K562 (cell line): ENCODE results near the gene GDPD2. TPM values are rescaled to one million over a fixed set of nuclear protein-coding genes. Genes with fewer than 3 reads are reported as not detected.

Source experiments
- BACH1 ChIP-seq: fragments of 200-800 bp; sonication (Bioruptor generic); IDR thresholded peaks from 2 replicates; pipeline ENCODE4 v1.6.1; 2016; ENCODE audit warnings: missing genetic modification characterization, missing compliant biosample characterization
- E2F3 ChIP-seq: fragments of 250-450 bp; sonication (Bioruptor Pico); IDR thresholded peaks from 2 replicates; pipeline ENCODE4 v1.4.0; 2020; ENCODE audit warnings: mild to moderate bottlenecking
- FOXK1 ChIP-seq: sonication (generic); formaldehyde crosslinking; IDR thresholded peaks from 2 replicates; pipeline ENCODE4 v1.8.0; 2022; ENCODE audit warnings: missing genetic modification reagents, mild to moderate bottlenecking, borderline replicate concordance
- PCBP2 ChIP-seq: fragments of 200-400 bp; formaldehyde crosslinking; IDR thresholded peaks from 2 replicates; pipeline ENCODE4 v1.6.1; 2018; ENCODE audit warnings: low read length, low read depth, mild to moderate bottlenecking, moderate library complexity; ENCODE audit not compliant: poor library complexity, severe bottlenecking
- SAP30 ChIP-seq: fragments of 200-600 bp; sonication (generic); IDR thresholded peaks from 2 replicates; pipeline ENCODE4 v1.6.1; 2012; ENCODE audit warnings: borderline replicate concordance, low read depth, mild to moderate bottlenecking, moderate library complexity, low read length, control low read depth, inconsistent platforms; ENCODE audit not compliant: insufficient read depth, poor library complexity, severe bottlenecking
- TAF7 ChIP-seq: fragments of 450-650 bp; IDR thresholded peaks from 2 replicates; pipeline ENCODE4 v1.6.1; 2016; ENCODE audit warnings: missing genetic modification characterization, missing compliant biosample characterization
- TGIF2 ChIP-seq: sonication (generic); formaldehyde crosslinking; IDR thresholded peaks from 2 replicates; pipeline ENCODE4 v1.8.1; 2022; ENCODE audit warnings: mild to moderate bottlenecking, missing genetic modification reagents, moderate library complexity
- polyA plus RNA-seq, 8 experiments: library from polyadenylated mRNA; depleted of rRNA in 4 of 8; stranded (reverse) in 5 of 8; unstranded in 3 of 8; fragments of >200 nt; fragmentation: Nextera tagmentation in 2 of 8; fragmentation: Illumina TruSeq in 1 of 8; extraction: Ambion mirVana in 2 of 8; extraction: Trizol in 1 of 8; gene quantifications; 2 replicates each; pipeline versions ENCODE4 v1.2.1 to v1.2.3, GENCODE V29; 2011 to 2014; ENCODE audit warnings: inconsistent platforms in 1 of 8, missing spikeins in 1 of 8
- total RNA-seq, 7 experiments: library from RNA; depleted of rRNA in 6 of 7; stranded (reverse); fragments of >200 nt in 6 of 7; fragmentation: Illumina TruSeq in 2 of 7; extraction: Trizol in 2 of 7; gene quantifications; 2 replicates each; pipeline versions ENCODE4 v1.2.1 to v1.2.3, GENCODE V29; 2011 to 2021; ENCODE audit warnings: low replicate concordance in 1 of 7
- TF ChIP-seq, protein P1 (sequence below): fragments of 450-650 bp; formaldehyde crosslinking; IDR thresholded peaks from 2 replicates; pipeline ENCODE4 v1.4.0; 2020; ENCODE audit warnings: mild to moderate bottlenecking, moderate library complexity
- TF ChIP-seq, protein P2 (sequence below), 2 experiments: fragments of 450-650 bp; formaldehyde crosslinking in 1 of 2; IDR thresholded peaks; 2 replicates each; pipeline versions ENCODE4 v1.4.0 to v1.6.1; 2014 to 2020; ENCODE audit warnings: mild to moderate bottlenecking in 2 of 2, borderline replicate concordance in 1 of 2, low read depth in 1 of 2
- TF ChIP-seq, protein P3 (sequence below): fragments of 200-800 bp; sonication (Bioruptor generic); IDR thresholded peaks from 2 replicates; pipeline ENCODE4 v1.6.1; 2017; ENCODE audit warnings: missing genetic modification characterization, missing compliant biosample characterization
- TF ChIP-seq, protein P4 (sequence below): fragments of 150-350 bp; conservative IDR thresholded peaks from 2 replicates; pipeline ENCODE4 v1.6.1; 2014; ENCODE audit warnings: low read length
- TF ChIP-seq, protein P5 (sequence below): fragments of 250-450 bp; sonication (Bioruptor Pico); IDR thresholded peaks from 2 replicates; pipeline ENCODE4 v1.9.0; 2021; ENCODE audit warnings: mild to moderate bottlenecking

Gene GDPD2
- total and polyA plus RNA-seq, 9 of the 15 experiments (the other 6 are each of a cell fraction or from before 2014, with no cell fraction given), result not detected

DNA sequence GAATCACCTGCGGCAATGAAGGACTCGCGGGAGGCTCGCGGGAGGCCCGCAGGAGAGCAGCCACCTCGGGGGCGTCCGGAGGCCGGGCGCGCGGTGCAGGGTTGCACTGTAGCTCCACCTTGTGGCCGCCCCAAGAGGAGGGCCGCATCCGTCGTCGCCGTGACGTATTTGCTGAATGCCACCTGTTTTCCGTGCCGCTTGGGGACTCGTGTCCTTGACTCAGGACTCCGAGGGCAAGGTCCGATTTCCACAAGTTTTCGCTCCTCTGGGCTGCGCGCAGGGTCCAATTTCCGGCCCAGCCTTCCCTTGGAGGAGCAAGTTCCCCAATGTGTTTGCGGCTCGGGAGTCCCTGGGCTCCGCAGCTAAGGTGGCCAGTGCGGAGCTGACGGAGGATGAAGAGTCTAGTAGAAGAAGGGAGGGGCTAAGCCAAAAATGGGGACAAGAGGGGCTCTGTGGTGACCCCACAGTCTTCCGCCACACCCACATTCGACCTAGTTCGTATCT, 10.8 kb downstream of the GDPD2 start (continued):
- no peak for TF ChIP-seq TAF7 (tag)
- TF ChIP-seq, protein P1, sequence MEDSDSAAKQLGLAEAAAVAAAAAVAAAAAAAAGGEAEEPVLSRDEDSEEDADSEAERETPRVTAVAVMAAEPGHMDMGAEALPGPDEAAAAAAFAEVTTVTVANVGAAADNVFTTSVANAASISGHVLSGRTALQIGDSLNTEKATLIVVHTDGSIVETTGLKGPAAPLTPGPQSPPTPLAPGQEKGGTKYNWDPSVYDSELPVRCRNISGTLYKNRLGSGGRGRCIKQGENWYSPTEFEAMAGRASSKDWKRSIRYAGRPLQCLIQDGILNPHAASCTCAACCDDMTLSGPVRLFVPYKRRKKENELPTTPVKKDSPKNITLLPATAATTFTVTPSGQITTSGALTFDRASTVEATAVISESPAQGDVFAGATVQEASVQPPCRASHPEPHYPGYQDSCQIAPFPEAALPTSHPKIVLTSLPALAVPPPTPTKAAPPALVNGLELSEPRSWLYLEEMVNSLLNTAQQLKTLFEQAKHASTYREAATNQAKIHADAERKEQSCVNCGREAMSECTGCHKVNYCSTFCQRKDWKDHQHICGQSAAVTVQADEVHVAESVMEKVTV, result peak; percentile 35; the same call in 1 of the 2 replicates
- TF ChIP-seq TGIF2 (CRISPR knock-in tag), result no peak
- TF ChIP-seq FOXK1 (CRISPR knock-in tag), result no peak
- TF ChIP-seq, protein P2, sequence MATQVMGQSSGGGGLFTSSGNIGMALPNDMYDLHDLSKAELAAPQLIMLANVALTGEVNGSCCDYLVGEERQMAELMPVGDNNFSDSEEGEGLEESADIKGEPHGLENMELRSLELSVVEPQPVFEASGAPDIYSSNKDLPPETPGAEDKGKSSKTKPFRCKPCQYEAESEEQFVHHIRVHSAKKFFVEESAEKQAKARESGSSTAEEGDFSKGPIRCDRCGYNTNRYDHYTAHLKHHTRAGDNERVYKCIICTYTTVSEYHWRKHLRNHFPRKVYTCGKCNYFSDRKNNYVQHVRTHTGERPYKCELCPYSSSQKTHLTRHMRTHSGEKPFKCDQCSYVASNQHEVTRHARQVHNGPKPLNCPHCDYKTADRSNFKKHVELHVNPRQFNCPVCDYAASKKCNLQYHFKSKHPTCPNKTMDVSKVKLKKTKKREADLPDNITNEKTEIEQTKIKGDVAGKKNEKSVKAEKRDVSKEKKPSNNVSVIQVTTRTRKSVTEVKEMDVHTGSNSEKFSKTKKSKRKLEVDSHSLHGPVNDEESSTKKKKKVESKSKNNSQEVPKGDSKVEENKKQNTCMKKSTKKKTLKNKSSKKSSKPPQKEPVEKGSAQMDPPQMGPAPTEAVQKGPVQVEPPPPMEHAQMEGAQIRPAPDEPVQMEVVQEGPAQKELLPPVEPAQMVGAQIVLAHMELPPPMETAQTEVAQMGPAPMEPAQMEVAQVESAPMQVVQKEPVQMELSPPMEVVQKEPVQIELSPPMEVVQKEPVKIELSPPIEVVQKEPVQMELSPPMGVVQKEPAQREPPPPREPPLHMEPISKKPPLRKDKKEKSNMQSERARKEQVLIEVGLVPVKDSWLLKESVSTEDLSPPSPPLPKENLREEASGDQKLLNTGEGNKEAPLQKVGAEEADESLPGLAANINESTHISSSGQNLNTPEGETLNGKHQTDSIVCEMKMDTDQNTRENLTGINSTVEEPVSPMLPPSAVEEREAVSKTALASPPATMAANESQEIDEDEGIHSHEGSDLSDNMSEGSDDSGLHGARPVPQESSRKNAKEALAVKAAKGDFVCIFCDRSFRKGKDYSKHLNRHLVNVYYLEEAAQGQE (IDR thresholded peaks at IDR 0.05; ENCODE audit: borderline replicate concordance), result peak; percentile 55; the same call in 1 of the 2 replicates
- TF ChIP-seq, protein P2 (CRISPR knock-in tag; IDR thresholded peaks at IDR 0.05; ENCODE audit: low read depth), result no peak
- no peak for TF ChIP-seq BACH1
- peak; percentile 25 for TF ChIP-seq SAP30
- TF ChIP-seq, protein P3, sequence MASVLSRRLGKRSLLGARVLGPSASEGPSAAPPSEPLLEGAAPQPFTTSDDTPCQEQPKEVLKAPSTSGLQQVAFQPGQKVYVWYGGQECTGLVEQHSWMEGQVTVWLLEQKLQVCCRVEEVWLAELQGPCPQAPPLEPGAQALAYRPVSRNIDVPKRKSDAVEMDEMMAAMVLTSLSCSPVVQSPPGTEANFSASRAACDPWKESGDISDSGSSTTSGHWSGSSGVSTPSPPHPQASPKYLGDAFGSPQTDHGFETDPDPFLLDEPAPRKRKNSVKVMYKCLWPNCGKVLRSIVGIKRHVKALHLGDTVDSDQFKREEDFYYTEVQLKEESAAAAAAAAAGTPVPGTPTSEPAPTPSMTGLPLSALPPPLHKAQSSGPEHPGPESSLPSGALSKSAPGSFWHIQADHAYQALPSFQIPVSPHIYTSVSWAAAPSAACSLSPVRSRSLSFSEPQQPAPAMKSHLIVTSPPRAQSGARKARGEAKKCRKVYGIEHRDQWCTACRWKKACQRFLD, result no peak
- TF ChIP-seq, protein P4, sequence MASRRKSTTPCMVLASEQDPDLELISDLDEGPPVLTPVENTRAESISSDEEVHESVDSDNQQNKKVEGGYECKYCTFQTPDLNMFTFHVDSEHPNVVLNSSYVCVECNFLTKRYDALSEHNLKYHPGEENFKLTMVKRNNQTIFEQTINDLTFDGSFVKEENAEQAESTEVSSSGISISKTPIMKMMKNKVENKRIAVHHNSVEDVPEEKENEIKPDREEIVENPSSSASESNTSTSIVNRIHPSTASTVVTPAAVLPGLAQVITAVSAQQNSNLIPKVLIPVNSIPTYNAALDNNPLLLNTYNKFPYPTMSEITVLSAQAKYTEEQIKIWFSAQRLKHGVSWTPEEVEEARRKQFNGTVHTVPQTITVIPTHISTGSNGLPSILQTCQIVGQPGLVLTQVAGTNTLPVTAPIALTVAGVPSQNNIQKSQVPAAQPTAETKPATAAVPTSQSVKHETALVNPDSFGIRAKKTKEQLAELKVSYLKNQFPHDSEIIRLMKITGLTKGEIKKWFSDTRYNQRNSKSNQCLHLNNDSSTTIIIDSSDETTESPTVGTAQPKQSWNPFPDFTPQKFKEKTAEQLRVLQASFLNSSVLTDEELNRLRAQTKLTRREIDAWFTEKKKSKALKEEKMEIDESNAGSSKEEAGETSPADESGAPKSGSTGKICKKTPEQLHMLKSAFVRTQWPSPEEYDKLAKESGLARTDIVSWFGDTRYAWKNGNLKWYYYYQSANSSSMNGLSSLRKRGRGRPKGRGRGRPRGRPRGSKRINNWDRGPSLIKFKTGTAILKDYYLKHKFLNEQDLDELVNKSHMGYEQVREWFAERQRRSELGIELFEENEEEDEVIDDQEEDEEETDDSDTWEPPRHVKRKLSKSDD, result no peak
- TF ChIP-seq PCBP2, result no peak
- TF ChIP-seq E2F3 (CRISPR knock-in tag), result no peak
- TF ChIP-seq, protein P5, sequence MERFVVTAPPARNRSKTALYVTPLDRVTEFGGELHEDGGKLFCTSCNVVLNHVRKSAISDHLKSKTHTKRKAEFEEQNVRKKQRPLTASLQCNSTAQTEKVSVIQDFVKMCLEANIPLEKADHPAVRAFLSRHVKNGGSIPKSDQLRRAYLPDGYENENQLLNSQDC (CRISPR knock-in tag), result no peak
